GM19025 (cell line): ENCODE data around the gene FAM83C.
A peak's percentile ranks its signal among the peaks of the same experiment; 100 is the strongest.

ENCODE experiments used
- ATAC-seq: cut with Tn5 transposase; IDR thresholded peaks from one replicate; pipeline ENCODE4 v1.9.1; 2021; ENCODE audit warnings: mild to moderate bottlenecking, low read depth, moderate library complexity; ENCODE audit not compliant: unreplicated experiment

Gene FAM83C

GRCh38 chr20:35285806-35286076 lies 6.5 kb downstream of the FAM83C start:
- ATAC-seq: no peak

- no peak for ATAC-seq
These were observed 7.0 kb downstream of the FAM83C start for GRCh38 chr20:35284992-35285805.

- ATAC-seq: peak; percentile 85
These were observed 7.8 kb downstream of the FAM83C start, which contains the start of gene EIF6 for GRCh38 chr20:35284267-35284991. TSS of gene EIF6 (minus strand) at chr20:35284772. CDS start at chr20:35284487, 285 bp downstream.

GRCh38 chr20:35283441-35284266 lies 8.6 kb downstream of the FAM83C start:
- ATAC-seq: no peak

- no peak for ATAC-seq
These were observed 10.6 kb downstream of the FAM83C start for GRCh38 chr20:35281506-35282101.

GRCh38 chr20:35280523-35280922 lies 11.7 kb downstream of the FAM83C start:
- no peak for ATAC-seq

GRCh38 chr20:35279533-35280174 lies 12.6 kb downstream of the FAM83C start:
- no peak for ATAC-seq

GRCh38 chr20:35279040-35279439 lies 13.2 kb downstream of the FAM83C start:
- no peak for ATAC-seq

- peak; percentile 90 for ATAC-seq
These were observed 14.5 kb downstream of the FAM83C start, which contains the start of gene MMP24OS for GRCh38 chr20:35277531-35278395. TSS of gene MMP24OS (minus strand) at chr20:35278122. CDS start at chr20:35277929, 193 bp downstream.

- no peak for ATAC-seq
These were observed 15.1 kb downstream of the FAM83C start for GRCh38 chr20:35277127-35277526.

GRCh38 chr20:35276408-35276807 lies 15.8 kb downstream of the FAM83C start:
- no peak for ATAC-seq

GRCh38 chr20:35275741-35276251 lies 16.4 kb downstream of the FAM83C start:
- no peak for ATAC-seq

- no peak for ATAC-seq
These were observed 17.8 kb downstream of the FAM83C start for GRCh38 chr20:35274172-35275092.

GRCh38 chr20:35273449-35274171 lies 18.6 kb downstream of the FAM83C start:
- no peak for ATAC-seq

- no peak for ATAC-seq
These were observed 20.3 kb downstream of the FAM83C start for GRCh38 chr20:35271904-35272303.

GRCh38 chr20:35271073-35271882 lies 20.9 kb downstream of the FAM83C start:
- ATAC-seq: no peak
